Kidney (tissue), 14 donors: ENCODE results near the gene MCF2L. TPM values are rescaled to one million over a fixed set of nuclear protein-coding genes. Genes with fewer than 3 reads are reported as not detected.
"Not testable (repeated sequence)": the region's sequence is repeated elsewhere in the genome, so short reads cannot be mapped to it uniquely, and the experiment has no call there.

Experiments used
- DNase-seq, 5 donors: peaks; one replicate each; pipeline ENCODE4 v3.0.0-alpha.2; 2013 to 2020
- FAIRE-seq: peaks from 2 replicates; lab custom pipeline; 2012; peaks lifted over from hg19 to GRCh38; lab: Jason Lieb, UNC
- H3K27ac ChIP-seq, 2 donors: one replicate each; pipeline ENCODE4 v1.7.0; 2013; ENCODE audit warnings: low read depth in 2 of 2, low read length in 2 of 2, inconsistent platforms in 1 of 2
- H3K27me3 ChIP-seq: one replicate; pipeline ENCODE4 v1.7.1; 2013; ENCODE audit warnings: low read length, inconsistent platforms; ENCODE audit not compliant: control insufficient read depth, insufficient read depth
- H3K36me3 ChIP-seq, 3 donors: one replicate each; pipeline versions ENCODE4 v1.7.0 to v1.7.1; 2013; ENCODE audit warnings: low read length in 3 of 3, control low read depth in 1 of 3, inconsistent platforms in 1 of 3; ENCODE audit not compliant: insufficient read depth in 3 of 3, control insufficient read depth in 2 of 3
- H3K4me1 ChIP-seq, 3 donors: one replicate each; pipeline versions ENCODE4 v1.7.0 to v1.7.1; 2013; ENCODE audit warnings: low read length in 3 of 3, inconsistent platforms in 1 of 3, low read depth in 1 of 3; ENCODE audit not compliant: control insufficient read depth in 2 of 3, insufficient read depth in 2 of 3
- H3K4me3 ChIP-seq, 3 donors: one replicate each; pipeline versions ENCODE4 v1.7.0 to v1.8.1; 2013; ENCODE audit warnings: low read length in 3 of 3, control low read depth in 1 of 3, inconsistent platforms in 1 of 3
- H3K9ac ChIP-seq, 3 donors: one replicate each; pipeline versions ENCODE4 v1.7.0 to v1.7.1; 2013; ENCODE audit warnings: low read length in 3 of 3, control low read depth in 1 of 3, inconsistent platforms in 1 of 3
- H3K9me3 ChIP-seq, 3 donors: one replicate each; pipeline versions ENCODE4 v1.7.0 to v1.7.1; 2013; ENCODE audit warnings: low read length in 3 of 3, control low read depth in 1 of 3, inconsistent platforms in 1 of 3; ENCODE audit not compliant: control insufficient read depth in 2 of 3, insufficient read depth in 1 of 3
- intact Hi-C: fragments of 100-400 bp; cut with DNase I; formaldehyde crosslinking; loops from one replicate; pipeline ENCODE4 v1.11.1; 2022
- polyA plus RNA-seq: library from polyadenylated mRNA; stranded (reverse); fragments of 350-450 nt; fragmentation: Illumina TruSeq; extraction: RNeasy Lipid Tissue Mini Kit (QIAGEN cat#74804); gene quantifications from one replicate; pipeline ENCODE4 v1.2.3, GENCODE V29; 2014; ENCODE audit warnings: low read depth, low replicate concordance; ENCODE audit not compliant: insufficient read depth
- total RNA-seq: library from RNA; stranded (reverse); fragmentation: NEBNext Ultra II Directional; extraction: Animal tissue kit (Norgen Biotek cat#: 25700); gene quantifications from one replicate; pipeline ENCODE4 v1.2.1, GENCODE V29; 2021
- TF ChIP-seq, protein P1 (sequence below): IDR thresholded peaks from 3 replicates; pipeline ENCODE4 v1.5.1; 2012; ENCODE audit warnings: mild to moderate bottlenecking, moderate library complexity, borderline replicate concordance; ENCODE audit not compliant: insufficient read depth; ENCODE audit errors: extremely low read depth
- donor health status: control.
- donor health status: control.
- donor health status: control.
- donor health status: control.
- donor health status: control.
- donor health status: DM: yes; HTN: yes; CAD: no.
- donor health status: Normal renal cell carcinoma (clear cell type).

The MCF2L gene
- total and polyA plus RNA-seq, 2 donors from 2014 or later = 12.1 to 61.9 TPM

DNA sequence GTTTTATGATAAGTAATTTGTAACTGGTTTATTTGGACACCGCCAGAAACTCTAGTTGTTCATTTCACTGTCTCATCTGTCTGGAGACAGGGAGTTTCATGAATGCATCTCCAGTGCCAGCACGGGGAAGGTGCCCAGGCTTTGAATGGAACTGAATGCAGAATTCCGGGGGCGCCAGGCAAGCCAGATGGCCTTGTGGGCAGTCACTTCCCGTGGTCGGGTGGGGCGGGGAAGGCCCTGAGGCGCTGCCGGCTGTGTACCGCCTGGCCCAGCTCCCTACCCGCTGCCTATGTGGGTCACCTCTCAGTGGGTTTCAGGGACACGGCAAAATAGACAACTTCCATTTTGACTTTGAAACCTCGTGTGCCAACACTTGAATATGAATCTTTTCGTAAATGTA lies 28.8 kb upstream of the MCF2L start:
- Histone ChIP-seq H3K9me3 (no peaks in the 10 kb centered on the region), H3K27me3 (no peaks in the 10 kb centered on the region), H3K36me3 (no peaks in the 10 kb centered on the region), H3K4me3 (no peak overlapping the region), H3K4me1 (peaks cover 0 to 7% (median 0%) of the 10 kb centered on the region in 3 donors), H3K9ac (no peak overlapping the region), H3K27ac (no peak overlapping the region)
- DNase-seq = peak in 1 of 5 donors; percentile 34
- TF ChIP-seq, protein P1, sequence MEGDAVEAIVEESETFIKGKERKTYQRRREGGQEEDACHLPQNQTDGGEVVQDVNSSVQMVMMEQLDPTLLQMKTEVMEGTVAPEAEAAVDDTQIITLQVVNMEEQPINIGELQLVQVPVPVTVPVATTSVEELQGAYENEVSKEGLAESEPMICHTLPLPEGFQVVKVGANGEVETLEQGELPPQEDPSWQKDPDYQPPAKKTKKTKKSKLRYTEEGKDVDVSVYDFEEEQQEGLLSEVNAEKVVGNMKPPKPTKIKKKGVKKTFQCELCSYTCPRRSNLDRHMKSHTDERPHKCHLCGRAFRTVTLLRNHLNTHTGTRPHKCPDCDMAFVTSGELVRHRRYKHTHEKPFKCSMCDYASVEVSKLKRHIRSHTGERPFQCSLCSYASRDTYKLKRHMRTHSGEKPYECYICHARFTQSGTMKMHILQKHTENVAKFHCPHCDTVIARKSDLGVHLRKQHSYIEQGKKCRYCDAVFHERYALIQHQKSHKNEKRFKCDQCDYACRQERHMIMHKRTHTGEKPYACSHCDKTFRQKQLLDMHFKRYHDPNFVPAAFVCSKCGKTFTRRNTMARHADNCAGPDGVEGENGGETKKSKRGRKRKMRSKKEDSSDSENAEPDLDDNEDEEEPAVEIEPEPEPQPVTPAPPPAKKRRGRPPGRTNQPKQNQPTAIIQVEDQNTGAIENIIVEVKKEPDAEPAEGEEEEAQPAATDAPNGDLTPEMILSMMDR = no peak
- intact Hi-C loops = no loop called here
- FAIRE-seq = no peak

DNA sequence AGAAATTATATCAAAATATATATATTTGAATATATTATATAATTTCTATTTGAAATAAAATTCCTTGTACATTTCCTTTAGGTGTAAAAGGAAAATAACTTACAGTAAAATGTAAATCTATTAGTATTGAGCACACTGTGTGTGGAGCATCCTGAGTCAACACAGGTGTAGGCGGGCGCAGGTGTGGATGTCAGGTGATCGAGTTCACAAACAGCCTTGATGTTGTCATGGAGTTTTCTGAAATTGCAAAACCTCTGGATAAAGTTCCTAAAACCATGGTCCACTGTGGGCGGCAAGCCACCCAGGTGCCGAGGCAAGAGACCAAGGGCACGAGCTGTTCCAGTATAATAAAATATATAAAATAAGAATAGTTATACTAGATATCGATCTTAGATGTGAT lies 27.7 kb upstream of the MCF2L start:
- FAIRE-seq = no peak
- peak in 1 of 5 donors; percentile 24 for DNase-seq

DNA sequence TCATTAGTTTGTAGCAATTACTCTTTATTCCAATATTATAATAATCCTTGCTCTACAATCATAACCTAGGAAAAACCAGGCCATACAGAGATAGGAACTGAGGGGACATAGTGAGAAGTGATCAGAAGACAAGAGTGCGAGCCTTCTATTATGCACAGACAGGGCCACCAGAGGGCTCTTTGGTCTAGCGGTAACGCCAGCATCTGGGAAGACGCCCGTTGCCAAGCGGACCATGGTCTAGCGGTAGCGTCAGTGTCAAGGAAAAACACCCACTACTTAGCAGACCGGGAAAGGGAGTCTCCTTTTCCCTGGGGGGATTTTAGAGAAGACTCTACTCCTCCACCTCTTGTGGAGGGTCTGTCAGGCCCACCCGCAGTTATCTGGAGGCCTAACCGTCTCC lies 27.2 kb upstream of the MCF2L start:
- H3K36me3 ChIP-seq, H3K27ac ChIP-seq, H3K4me1 ChIP-seq, H3K27me3 ChIP-seq, H3K4me3 ChIP-seq, H3K9me3 ChIP-seq, intact Hi-C loops, FAIRE-seq, H3K9ac ChIP-seq: not testable (repeated sequence)
- peak in 1 of 5 donors; percentile 29 for DNase-seq

More for the DNA sequence above, 27.7 kb upstream of the MCF2L start:
- TF ChIP-seq, protein P1 = no peak
- intact Hi-C loops = no loop called here
- no peaks in the 10 kb centered on the region for H3K36me3 ChIP-seq
- H3K9ac ChIP-seq = no peak overlapping the region
- H3K9me3 ChIP-seq = no peaks in the 10 kb centered on the region
- no peak overlapping the region for H3K27ac ChIP-seq
- H3K27me3 ChIP-seq = no peaks in the 10 kb centered on the region
- H3K4me1 ChIP-seq = peaks cover 0 to 7% (median 0%) of the 10 kb centered on the region in 3 donors
- no peak overlapping the region for H3K4me3 ChIP-seq

DNA sequence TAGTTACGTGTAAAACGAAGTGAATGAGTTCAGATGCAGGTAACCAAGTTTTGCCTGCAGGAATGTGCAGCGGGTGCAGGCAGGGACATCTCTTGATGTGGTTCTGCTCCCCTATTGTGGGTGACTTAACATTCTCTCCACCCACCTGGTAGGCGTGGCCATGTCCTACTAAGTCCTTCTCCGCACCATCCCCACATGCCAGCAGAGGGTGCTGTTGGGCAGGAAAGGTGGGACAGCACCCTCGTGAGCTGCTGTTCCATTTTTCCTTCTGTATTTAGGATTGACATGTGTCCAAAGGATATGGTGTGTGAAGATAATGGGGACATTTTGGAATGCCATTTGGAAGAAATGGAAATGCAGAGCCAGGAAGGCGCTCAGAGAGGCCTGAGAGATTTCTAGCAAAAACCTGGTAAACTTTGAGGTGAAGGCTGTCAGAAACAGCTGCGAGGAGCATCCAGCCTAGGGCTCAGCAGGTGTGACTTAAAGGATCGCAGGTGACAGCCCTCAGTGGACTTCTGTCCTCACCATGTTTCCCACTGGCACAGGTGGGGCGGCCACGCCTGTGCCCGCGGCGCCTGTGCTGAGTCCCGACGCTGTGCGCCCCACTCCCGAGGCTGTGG lies 26.2 kb upstream of the MCF2L start:
- Histone ChIP-seq H3K27ac (no peak overlapping the region), H3K9ac (peak overlapping the region in 1 of 3 donors; percentile 67), H3K4me1 (peaks cover 0 to 7% (median 0%) of the 10 kb centered on the region in 3 donors), H3K27me3 (no peaks in the 10 kb centered on the region), H3K36me3 (no peaks in the 10 kb centered on the region), H3K4me3 (peak overlapping the region in 2 of 3 donors; percentile 53 to 67), H3K9me3 (no peaks in the 10 kb centered on the region)
- peak; percentile 96 for FAIRE-seq
- TF ChIP-seq, protein P1 = peak; percentile 98
- DNase-seq = peak; percentile 96 to 99 (median 97)
- intact Hi-C loops = no loop called here
